Stimulated activated CD8-positive, alpha-beta memory T cell treated with anti-CD3 and anti-CD28 coated beads, Interleukin-12 subunit alpha, Interleukin-12 subunit beta, amount 100 ng/mL, for 4 hours (primary cell): Measurements from ENCODE around the gene BTBD9.
"Not testable (repeated sequence)": the region's sequence is repeated elsewhere in the genome, so short reads cannot be mapped to it uniquely, and the experiment has no call there.

ENCODE experiments used
- DNase-seq: peaks from one replicate; pipeline ENCODE4 v3.0.0-alpha.2; 2020; ENCODE audit warnings: low read depth

Gene BTBD9

GRCh38 chr6:38429546-38429945, 210.2 kb downstream of the BTBD9 start:
- DNase-seq = no peak

GRCh38 chr6:38427492-38428210, 212.1 kb downstream of the BTBD9 start:
- no peak for DNase-seq

GRCh38 chr6:38425788-38426488, 213.8 kb downstream of the BTBD9 start:
- not testable (repeated sequence) for DNase-seq

- DNase-seq = no peak
Observed at GRCh38 chr6:38423746-38424145, 216.0 kb downstream of the BTBD9 start.

GRCh38 chr6:38420207-38420606, 219.5 kb downstream of the BTBD9 start:
- DNase-seq = no peak

GRCh38 chr6:38417521-38417920, 222.2 kb downstream of the BTBD9 start:
- no peak for DNase-seq

- DNase-seq = no peak
Observed at GRCh38 chr6:38415231-38416005, 224.3 kb downstream of the BTBD9 start.

GRCh38 chr6:38413102-38413800, 226.5 kb downstream of the BTBD9 start:
- DNase-seq = no peak

GRCh38 chr6:38407192-38407591, 232.5 kb downstream of the BTBD9 start:
- no peak for DNase-seq

GRCh38 chr6:38406096-38406495, 233.6 kb downstream of the BTBD9 start:
- DNase-seq = no peak

- no peak for DNase-seq
Observed at GRCh38 chr6:38404900-38405556, 234.7 kb downstream of the BTBD9 start.

GRCh38 chr6:38404355-38404754, 235.4 kb downstream of the BTBD9 start:
- no peak for DNase-seq

- DNase-seq = no peak
Observed at GRCh38 chr6:38403548-38403947, 236.2 kb downstream of the BTBD9 start.

GRCh38 chr6:38400764-38401163, 239.0 kb downstream of the BTBD9 start:
- no peak for DNase-seq

- no peak for DNase-seq
Observed at GRCh38 chr6:38400101-38400500, 239.6 kb downstream of the BTBD9 start.

GRCh38 chr6:38396209-38396608, 243.5 kb downstream of the BTBD9 start:
- DNase-seq = no peak

- DNase-seq = no peak
Observed at GRCh38 chr6:38393986-38394385, 245.7 kb downstream of the BTBD9 start.

GRCh38 chr6:38391626-38392579, 247.8 kb downstream of the BTBD9 start:
- DNase-seq = no peak

- no peak for DNase-seq
Observed at GRCh38 chr6:38391206-38391605, 248.5 kb downstream of the BTBD9 start.

- no peak for DNase-seq
Observed at GRCh38 chr6:38389875-38390274, 249.9 kb downstream of the BTBD9 start.

GRCh38 chr6:38387971-38388370, 251.8 kb downstream of the BTBD9 start:
- no peak for DNase-seq
